SH-SY5Y (cell line): ENCODE data around the gene DMBX1.

Experiments used
- GATA2 ChIP-seq: IDR thresholded peaks from 2 replicates; pipeline ENCODE4 v1.6.1; 2011; ENCODE audit warnings: mild to moderate bottlenecking, low read depth, low read length
- GATA3 ChIP-seq: IDR thresholded peaks from 2 replicates; pipeline ENCODE4 v1.6.1; 2011; ENCODE audit warnings: low read depth, mild to moderate bottlenecking, low read length, moderate library complexity

DNA sequence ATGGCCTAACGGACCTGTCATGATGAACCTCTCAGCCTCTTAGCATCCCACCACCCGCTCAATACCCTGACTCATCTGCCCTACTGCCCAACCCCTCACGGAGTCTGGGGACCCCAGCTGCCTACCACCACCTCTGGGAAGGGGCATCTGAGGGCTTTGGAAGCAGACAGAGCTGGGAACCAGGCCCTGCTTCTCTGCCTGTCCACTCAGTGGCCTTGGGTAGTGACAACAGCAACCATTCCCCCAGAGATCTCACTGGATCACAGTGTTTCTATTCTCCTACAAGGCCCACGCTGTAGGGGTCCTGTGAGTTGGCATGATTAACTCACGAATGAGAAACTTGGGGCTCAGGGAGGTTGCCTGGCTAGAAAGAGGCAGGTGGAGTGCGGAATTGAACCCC, 32.5 kb upstream of the DMBX1 start:
- TF ChIP-seq GATA2, result no peak
- no peak for TF ChIP-seq GATA3
